BE2C (cell line): Measurements from ENCODE around the gene TMEM115.

Source experiments
- DNase-seq: peaks from one replicate; pipeline ENCODE4 v3.0.0-alpha.2; 2020
- H3K27me3 ChIP-seq: fragments of 250-450 bp; sonication (Bioruptor Pico); 2 replicates; pipeline ENCODE4 v1.5.1; 2020; ENCODE audit warnings: mild to moderate bottlenecking
- H3K36me3 ChIP-seq: fragments of 250-450 bp; sonication (Bioruptor Pico); 2 replicates; pipeline ENCODE4 v1.5.1; 2020; ENCODE audit warnings: mild to moderate bottlenecking
- H3K4me1 ChIP-seq: fragments of 250-450 bp; sonication (Bioruptor Pico); 2 replicates; pipeline ENCODE4 v1.5.1; 2020
- H3K4me3 ChIP-seq: 2 replicates; pipeline ENCODE4 v1.5.1; 2011; ENCODE audit warnings: low read depth, low read length
- H3K9me3 ChIP-seq: fragments of 250-450 bp; sonication (Bioruptor Pico); 2 replicates; pipeline ENCODE4 v1.5.1; 2020
- CTCF ChIP-seq: IDR thresholded peaks from 2 replicates; pipeline ENCODE4 v1.5.1; 2012; ENCODE audit warnings: mild to moderate bottlenecking, low read depth, low read length

The TMEM115 gene

GRCh38 chr3:50351323-50351697, 8.0 kb downstream of the TMEM115 start:
- no peaks in the 10 kb centered on the region for H3K27me3 ChIP-seq
- no peak for TF ChIP-seq CTCF
- DNase-seq, result no peak
- H3K9me3 ChIP-seq, result no peaks in the 10 kb centered on the region
- peak overlapping the region; percentile 77 for H3K4me3 ChIP-seq
- H3K36me3 ChIP-seq, result peaks cover 23% of the 10 kb centered on the region
- H3K4me1 ChIP-seq, result peaks cover 3% of the 10 kb centered on the region; the same call in 1 of the 2 replicates

- Histone ChIP-seq H3K36me3 (peaks cover 23% of the 10 kb centered on the region), H3K4me1 (peaks cover 3% of the 10 kb centered on the region; the same call in 1 of the 2 replicates), H3K9me3 (no peaks in the 10 kb centered on the region), H3K4me3 (peak within 1 kb of the TSS; percentile 77), H3K27me3 (no peaks in the 10 kb centered on the region)
- TF ChIP-seq CTCF, result no peak
- DNase-seq, result peak; percentile 94
These were observed 8.6 kb downstream of the TMEM115 start, which contains the start of the genes CYB561D2 and NPRL2 for GRCh38 chr3:50350527-50351322. TSS of gene CYB561D2 (plus strand) at chr3:50350862. CDS start at chr3:50351434, 572 bp downstream. TSS of gene NPRL2 (minus strand) at chr3:50350775. CDS start at chr3:50350652, 123 bp downstream.

- Histone ChIP-seq H3K4me3 (peak overlapping the region; percentile 77), H3K27me3 (no peaks in the 10 kb centered on the region), H3K4me1 (peaks cover 3% of the 10 kb centered on the region; the same call in 1 of the 2 replicates), H3K36me3 (peaks cover 21% of the 10 kb centered on the region), H3K9me3 (no peaks in the 10 kb centered on the region)
- DNase-seq, result no peak
- TF ChIP-seq CTCF, result no peak
These were observed 9.2 kb downstream of the TMEM115 start for GRCh38 chr3:50350213-50350526.

- Histone ChIP-seq H3K27me3 (no peaks in the 10 kb centered on the region), H3K9me3 (no peaks in the 10 kb centered on the region), H3K4me3 (no peak overlapping the region), H3K4me1 (peaks cover 3% of the 10 kb centered on the region; the same call in 1 of the 2 replicates), H3K36me3 (peaks cover 9% of the 10 kb centered on the region)
- peak; percentile 70 for DNase-seq
- TF ChIP-seq CTCF, result peak; percentile 52
These were observed 12.0 kb downstream of the TMEM115 start for GRCh38 chr3:50347187-50347813.

GRCh38 chr3:50345586-50346234, 13.6 kb downstream of the TMEM115 start, which contains the start of gene ZMYND10:
TSS of gene ZMYND10 (minus strand) at chr3:50345732. CDS start at chr3:50345579, 153 bp downstream.
- no peak for TF ChIP-seq CTCF
- no peaks in the 10 kb centered on the region for H3K27me3 ChIP-seq
- H3K36me3 ChIP-seq, result peaks cover 9% of the 10 kb centered on the region
- no peaks in the 10 kb centered on the region for H3K9me3 ChIP-seq
- H3K4me1 ChIP-seq, result no peaks in the 10 kb centered on the region
- H3K4me3 ChIP-seq, result peak within 1 kb of the TSS; percentile 48
- DNase-seq, result peak; percentile 67
